Right cardiac atrium (tissue), 5 donors: ENCODE data around the gene THAP6. TPM values are rescaled to one million over a fixed set of nuclear protein-coding genes. Genes with fewer than 3 reads are reported as not detected.

Source experiments
- polyA plus RNA-seq: library from polyadenylated mRNA; stranded (reverse); fragments of 200-250 nt; gene quantifications from one replicate; pipeline ENCODE4 v1.2.3, GENCODE V29; 2013
- total RNA-seq, 4 donors: library from RNA; stranded (reverse); fragmentation: NEBNext Ultra II Directional; extraction: Animal tissue kit (Norgen Biotek cat#: 25700); gene quantifications; one replicate each; pipeline ENCODE4 v1.2.1, GENCODE V29; 2021
- donor health status: healthy with polysubstance abuse.
- donor health status: DM: no; HTN: yes; CAD: no.
- donor health status: DM: no; HTN: no; CAD: no.
- donor health status: DM: no; HTN: yes; CAD: no; lungs with severe emphysema.
- donor health status: DM: yes; HTN: yes; CAD: no.

The THAP6 gene
- total and polyA plus RNA-seq, 5 donors, result 8.5 to 21.7 (median 16.9) TPM

Other genes with a start within 250 kb of the THAP6 start
- 10 to 100 TPM; 40.9 to 56.7 (median 49.2) TPM for gene RCHY1, start 70 bp upstream of the THAP6 start, total RNA-seq
- 26.1 TPM for gene RCHY1, start 70 bp upstream of the THAP6 start, polyA plus RNA-seq
- gene ODAPH, start 41.6 kb downstream of the THAP6 start, total RNA-seq, result not detected
- gene ODAPH, start 41.6 kb downstream of the THAP6 start, polyA plus RNA-seq, result not detected
- 1 to 10 TPM in 3 of 4 donors, under 1 TPM in 1; 0.64 to 1.5 (median 1.2) TPM for gene CDKL2, start 116.1 kb downstream of the THAP6 start, total RNA-seq
- 0.43 TPM for gene CDKL2, start 116.1 kb downstream of the THAP6 start, polyA plus RNA-seq
- gene G3BP2, start 158.9 kb downstream of the THAP6 start, total RNA-seq, result 100 to 1,000 TPM in 1 of 4 donors, 10 to 100 TPM in 3; 79.5 to 124 (median 86.8) TPM
- gene G3BP2, start 158.9 kb downstream of the THAP6 start, polyA plus RNA-seq, result 22.3 TPM
- 100 to 1,000 TPM in 2 of 4 donors, 10 to 100 TPM in 2; 93.6 to 103 (median 99.1) TPM for gene USO1, start 210.1 kb downstream of the THAP6 start, total RNA-seq
- gene USO1, start 210.1 kb downstream of the THAP6 start, polyA plus RNA-seq, result 47.4 TPM